IPS-15b (cell line): ENCODE results near the gene FGGY.

ENCODE experiments used
- H3K27me3 ChIP-seq: one replicate; pipeline ENCODE4 v1.6.1; 2013; ENCODE audit warnings: low read length; ENCODE audit not compliant: control insufficient read depth, insufficient read depth
- H3K36me3 ChIP-seq: one replicate; pipeline ENCODE4 v1.6.1; 2013; ENCODE audit warnings: low read length; ENCODE audit not compliant: control insufficient read depth, insufficient read depth
- H3K4me1 ChIP-seq: one replicate; pipeline ENCODE4 v1.6.1; 2013; ENCODE audit warnings: mild to moderate bottlenecking, low read length; ENCODE audit not compliant: control insufficient read depth, insufficient read depth
- H3K4me3 ChIP-seq: one replicate; pipeline ENCODE4 v1.5.1; 2013; ENCODE audit warnings: low read depth, low read length
- H3K9ac ChIP-seq: one replicate; pipeline ENCODE4 v1.6.1; 2013; ENCODE audit warnings: low read depth, mild to moderate bottlenecking, low read length
- H3K9me3 ChIP-seq: one replicate; pipeline ENCODE4 v1.6.1; 2013; ENCODE audit warnings: mild to moderate bottlenecking, low read length; ENCODE audit not compliant: control insufficient read depth, insufficient read depth

FGGY gene

DNA sequence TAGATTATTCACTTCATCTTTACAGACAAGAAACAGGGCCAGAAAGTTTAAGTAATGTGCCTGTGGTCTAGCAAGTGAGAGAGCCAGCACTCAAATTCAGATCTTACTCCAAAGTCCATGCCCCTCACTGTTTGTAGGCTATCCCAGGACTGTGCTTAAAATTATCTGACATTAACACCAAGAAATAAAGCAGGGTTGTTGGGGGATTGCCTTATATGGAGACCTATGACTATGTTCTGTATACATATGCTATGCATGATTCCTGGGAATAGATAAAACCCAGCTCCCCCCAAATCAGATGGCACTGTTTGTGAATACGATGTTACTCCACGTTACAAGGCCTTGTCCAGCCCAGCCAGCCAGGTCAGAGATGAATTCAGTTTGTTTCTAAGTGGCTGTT lies 386.3 kb downstream of the FGGY start:
- Histone ChIP-seq H3K9ac (no peak overlapping the region), H3K9me3 (no peaks in the 10 kb centered on the region), H3K4me3 (no peak overlapping the region), H3K4me1 (peaks cover 12% of the 10 kb centered on the region), H3K27me3 (no peaks in the 10 kb centered on the region), H3K36me3 (no peaks in the 10 kb centered on the region)

GRCh38 chr1:59684698-59685097 lies 387.8 kb downstream of the FGGY start:
- Histone ChIP-seq H3K4me3 (no peak overlapping the region), H3K9ac (no peak overlapping the region), H3K27me3 (no peaks in the 10 kb centered on the region), H3K4me1 (peaks cover 5% of the 10 kb centered on the region), H3K9me3 (no peaks in the 10 kb centered on the region), H3K36me3 (no peaks in the 10 kb centered on the region)

- Histone ChIP-seq H3K36me3 (no peaks in the 10 kb centered on the region), H3K9ac (no peak overlapping the region), H3K9me3 (no peaks in the 10 kb centered on the region), H3K4me1 (peaks cover 5% of the 10 kb centered on the region), H3K4me3 (no peak overlapping the region), H3K27me3 (no peaks in the 10 kb centered on the region)
These were observed 388.2 kb downstream of the FGGY start for GRCh38 chr1:59685101-59685500.

- Histone ChIP-seq H3K4me1 (peaks cover 5% of the 10 kb centered on the region), H3K36me3 (no peaks in the 10 kb centered on the region), H3K4me3 (no peak overlapping the region), H3K9me3 (no peaks in the 10 kb centered on the region), H3K9ac (no peak overlapping the region), H3K27me3 (no peaks in the 10 kb centered on the region)
These were observed 388.8 kb downstream of the FGGY start for GRCh38 chr1:59685666-59686065.

- no peak overlapping the region for H3K9ac ChIP-seq
- H3K36me3 ChIP-seq = no peaks in the 10 kb centered on the region
- H3K4me1 ChIP-seq = peaks cover 5% of the 10 kb centered on the region
- H3K9me3 ChIP-seq = no peaks in the 10 kb centered on the region
- no peaks in the 10 kb centered on the region for H3K27me3 ChIP-seq
- no peak overlapping the region for H3K4me3 ChIP-seq
These were observed 389.3 kb downstream of the FGGY start for GRCh38 chr1:59686170-59686569.

- H3K9me3 ChIP-seq = no peaks in the 10 kb centered on the region
- H3K36me3 ChIP-seq = no peaks in the 10 kb centered on the region
- H3K4me3 ChIP-seq = no peak overlapping the region
- no peaks in the 10 kb centered on the region for H3K27me3 ChIP-seq
- no peak overlapping the region for H3K9ac ChIP-seq
- H3K4me1 ChIP-seq = peaks cover 5% of the 10 kb centered on the region
These were observed 389.7 kb downstream of the FGGY start for GRCh38 chr1:59686574-59686973.

DNA sequence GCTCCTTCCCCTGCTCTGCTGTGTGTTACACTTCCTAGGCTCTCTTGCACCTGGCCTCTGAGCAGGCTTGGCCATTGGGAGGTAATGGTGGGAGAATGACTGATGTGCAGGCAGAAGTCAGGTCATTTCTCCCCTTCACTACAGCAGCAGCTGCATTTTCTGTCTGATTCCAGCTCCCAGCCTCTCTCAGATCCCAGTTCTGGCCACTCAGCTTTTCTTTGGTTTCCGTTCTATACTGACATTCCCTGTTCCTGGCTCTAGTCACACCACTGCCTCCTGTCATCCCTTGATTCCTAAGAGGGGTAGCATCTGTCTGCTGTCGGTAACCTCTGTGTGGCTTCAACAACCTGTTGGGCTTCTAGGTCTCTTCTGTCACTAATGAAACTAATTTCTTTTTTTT lies 390.2 kb downstream of the FGGY start:
- no peaks in the 10 kb centered on the region for H3K27me3 ChIP-seq
- H3K4me1 ChIP-seq = peaks cover 5% of the 10 kb centered on the region
- no peaks in the 10 kb centered on the region for H3K36me3 ChIP-seq
- no peaks in the 10 kb centered on the region for H3K9me3 ChIP-seq
- H3K9ac ChIP-seq = no peak overlapping the region
- H3K4me3 ChIP-seq = no peak overlapping the region

- Histone ChIP-seq H3K4me1 (peaks cover 5% of the 10 kb centered on the region), H3K27me3 (no peaks in the 10 kb centered on the region), H3K9ac (no peak overlapping the region), H3K4me3 (no peak overlapping the region), H3K36me3 (no peaks in the 10 kb centered on the region), H3K9me3 (no peaks in the 10 kb centered on the region)
These were observed 392.1 kb downstream of the FGGY start for GRCh38 chr1:59688976-59689375.

DNA sequence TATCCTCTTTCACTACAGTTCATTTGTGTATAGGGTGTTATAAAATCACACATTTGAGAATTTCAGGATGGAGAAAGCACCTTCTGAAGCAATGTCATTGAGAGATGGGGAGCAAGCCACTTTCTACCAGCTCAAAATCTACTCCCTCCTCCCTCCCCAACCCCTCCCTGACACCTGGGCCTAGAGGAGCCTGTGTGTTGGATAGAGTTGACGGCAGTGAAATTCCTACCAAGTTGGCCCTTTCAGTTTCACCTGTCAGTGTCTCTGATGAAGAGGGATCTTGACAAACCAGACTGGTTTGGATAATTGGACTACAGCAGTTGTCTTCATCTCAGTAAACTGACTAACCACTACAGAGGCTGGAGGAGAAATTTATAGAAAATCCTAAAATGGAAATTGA lies 392.8 kb downstream of the FGGY start:
- Histone ChIP-seq H3K4me3 (no peak overlapping the region), H3K36me3 (no peaks in the 10 kb centered on the region), H3K9ac (no peak overlapping the region), H3K4me1 (peaks cover 5% of the 10 kb centered on the region), H3K9me3 (no peaks in the 10 kb centered on the region), H3K27me3 (no peaks in the 10 kb centered on the region)

- H3K9me3 ChIP-seq = no peaks in the 10 kb centered on the region
- H3K27me3 ChIP-seq = no peaks in the 10 kb centered on the region
- H3K9ac ChIP-seq = no peak overlapping the region
- no peak overlapping the region for H3K4me3 ChIP-seq
- H3K4me1 ChIP-seq = peaks cover 5% of the 10 kb centered on the region
- no peaks in the 10 kb centered on the region for H3K36me3 ChIP-seq
These were observed 393.5 kb downstream of the FGGY start for GRCh38 chr1:59690171-59690930.

DNA sequence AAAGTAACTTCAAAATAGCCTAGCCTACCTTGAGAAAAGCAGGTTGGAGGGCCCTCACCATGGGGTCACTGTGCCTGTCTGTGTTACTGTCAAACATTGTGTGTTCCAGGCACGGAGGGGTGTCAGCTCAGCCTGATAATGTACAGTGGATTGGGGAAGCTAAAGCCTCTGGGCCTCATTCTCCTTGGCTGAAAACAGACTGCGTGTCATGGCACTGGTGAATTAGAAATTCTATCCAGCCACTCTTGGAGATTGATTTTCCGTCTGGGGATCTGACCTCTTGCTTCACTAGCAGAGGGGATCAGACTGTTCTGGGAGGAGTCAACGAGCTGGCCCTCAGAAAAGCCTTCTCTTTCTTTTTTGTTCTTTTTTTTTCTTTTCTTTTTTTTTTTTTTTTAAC lies 394.4 kb downstream of the FGGY start:
- H3K4me3 ChIP-seq = no peak overlapping the region
- no peaks in the 10 kb centered on the region for H3K36me3 ChIP-seq
- no peaks in the 10 kb centered on the region for H3K27me3 ChIP-seq
- no peak overlapping the region for H3K9ac ChIP-seq
- H3K4me1 ChIP-seq = peaks cover 5% of the 10 kb centered on the region
- no peaks in the 10 kb centered on the region for H3K9me3 ChIP-seq

GRCh38 chr1:59692591-59692990 lies 395.7 kb downstream of the FGGY start:
- H3K36me3 ChIP-seq = no peaks in the 10 kb centered on the region
- H3K4me3 ChIP-seq = no peak overlapping the region
- H3K9me3 ChIP-seq = no peaks in the 10 kb centered on the region
- no peaks in the 10 kb centered on the region for H3K27me3 ChIP-seq
- H3K9ac ChIP-seq = no peak overlapping the region
- peaks cover 4% of the 10 kb centered on the region for H3K4me1 ChIP-seq
